Neural crest cell (in vitro differentiated cells): Measurements from ENCODE around the gene TNFRSF13B. TPM values are rescaled to one million over a fixed set of nuclear protein-coding genes. Genes with fewer than 3 reads are reported as not detected.

Source experiments
- DNase-seq: peaks from one replicate; pipeline ENCODE4 v3.0.0; 2021; ENCODE audit warnings: low read depth, mixed read lengths, low spot score
- H3K27ac Mint-ChIP-seq: one replicate; pipeline ENCODE4 v1.8.0; 2021; ENCODE audit warnings: mild to moderate bottlenecking, mixed read lengths; ENCODE audit not compliant: unreplicated experiment
- H3K27me3 Mint-ChIP-seq: 2 replicates; pipeline ENCODE4 v1.8.0; 2021; ENCODE audit warnings: low read depth, mild to moderate bottlenecking, mixed read lengths
- H3K36me3 Mint-ChIP-seq: 2 replicates; pipeline ENCODE4 v1.8.0; 2021; ENCODE audit warnings: low read depth, mild to moderate bottlenecking, mixed read lengths
- H3K4me1 Mint-ChIP-seq: 2 replicates; pipeline ENCODE4 v1.8.0; 2021; ENCODE audit warnings: mixed read lengths
- H3K4me3 Mint-ChIP-seq: one replicate; pipeline ENCODE4 v1.8.0; 2021; ENCODE audit warnings: mild to moderate bottlenecking, mixed read lengths
- H3K9me3 Mint-ChIP-seq: 2 replicates; pipeline ENCODE4 v1.8.0; 2021; ENCODE audit warnings: mixed read lengths
- CTCF ChIP-seq: fragments of 200-600 bp; sonication (generic); conservative IDR thresholded peaks from 2 replicates; pipeline ENCODE4 v1.5.0; 2021; ENCODE audit warnings: antibody characterized with exemption, mild to moderate bottlenecking
- total RNA-seq: library from RNA; stranded (reverse); gene quantifications from 2 replicates; pipeline ENCODE4 v1.2.1, GENCODE V29; 2021

TNFRSF13B gene
- total RNA-seq, 1 donor from 2014 or later, result not detected

GRCh38 chr17:16937431-16937830 lies 34.5 kb downstream of the TNFRSF13B start:
- Mint-ChIP-seq H3K9me3 (no peaks in the 10 kb centered on the region), H3K27me3 (no peaks in the 10 kb centered on the region), H3K27ac (no peak overlapping the region), H3K36me3 (no peaks in the 10 kb centered on the region), H3K4me3 (no peak overlapping the region), H3K4me1 (no peaks in the 10 kb centered on the region)
- DNase-seq, result no peak
- no peak for TF ChIP-seq CTCF

GRCh38 chr17:16936536-16937310 lies 35.2 kb downstream of the TNFRSF13B start:
- no peaks in the 10 kb centered on the region for H3K27me3 Mint-ChIP-seq
- no peak overlapping the region for H3K27ac Mint-ChIP-seq
- no peak for DNase-seq

GRCh38 chr17:16935786-16936185 lies 36.1 kb downstream of the TNFRSF13B start:
- Mint-ChIP-seq H3K4me3 (no peak overlapping the region), H3K4me1 (no peaks in the 10 kb centered on the region), H3K27me3 (no peaks in the 10 kb centered on the region), H3K27ac (no peak overlapping the region), H3K36me3 (no peaks in the 10 kb centered on the region), H3K9me3 (no peaks in the 10 kb centered on the region)
- TF ChIP-seq CTCF, result no peak
- DNase-seq, result no peak

More at GRCh38 chr17:16936536-16937310, 35.2 kb downstream of the TNFRSF13B start:
- no peak overlapping the region for H3K4me3 Mint-ChIP-seq
- TF ChIP-seq CTCF, result no peak
- H3K9me3 Mint-ChIP-seq, result no peaks in the 10 kb centered on the region
- H3K36me3 Mint-ChIP-seq, result no peaks in the 10 kb centered on the region
- H3K4me1 Mint-ChIP-seq, result no peaks in the 10 kb centered on the region

GRCh38 chr17:16935241-16935663 lies 36.7 kb downstream of the TNFRSF13B start:
- Mint-ChIP-seq H3K9me3 (no peaks in the 10 kb centered on the region), H3K36me3 (no peaks in the 10 kb centered on the region), H3K27ac (no peak overlapping the region), H3K4me1 (no peaks in the 10 kb centered on the region), H3K27me3 (no peaks in the 10 kb centered on the region), H3K4me3 (no peak overlapping the region)
- no peak for DNase-seq
- no peak for TF ChIP-seq CTCF

- Mint-ChIP-seq H3K9me3 (no peaks in the 10 kb centered on the region), H3K4me3 (no peak overlapping the region)
Measured at GRCh38 chr17:16934836-16935235, 37.1 kb downstream of the TNFRSF13B start.

More at GRCh38 chr17:16934836-16935235, 37.1 kb downstream of the TNFRSF13B start:
- Mint-ChIP-seq H3K36me3 (no peaks in the 10 kb centered on the region), H3K27ac (no peak overlapping the region), H3K4me1 (no peaks in the 10 kb centered on the region), H3K27me3 (no peaks in the 10 kb centered on the region)
- DNase-seq, result no peak
- no peak for TF ChIP-seq CTCF
